Epidermal melanocyte (primary cell): ENCODE measurements around the gene GALC.
"Not testable (repeated sequence)": the region's sequence is repeated elsewhere in the genome, so short reads cannot be mapped to it uniquely, and the experiment has no call there.

Source experiments
- DNase-seq: peaks from one replicate; pipeline ENCODE4 v3.0.0; 2011; ENCODE audit warnings: low spot score; ENCODE audit not compliant: insufficient read length

GALC gene

DNA sequence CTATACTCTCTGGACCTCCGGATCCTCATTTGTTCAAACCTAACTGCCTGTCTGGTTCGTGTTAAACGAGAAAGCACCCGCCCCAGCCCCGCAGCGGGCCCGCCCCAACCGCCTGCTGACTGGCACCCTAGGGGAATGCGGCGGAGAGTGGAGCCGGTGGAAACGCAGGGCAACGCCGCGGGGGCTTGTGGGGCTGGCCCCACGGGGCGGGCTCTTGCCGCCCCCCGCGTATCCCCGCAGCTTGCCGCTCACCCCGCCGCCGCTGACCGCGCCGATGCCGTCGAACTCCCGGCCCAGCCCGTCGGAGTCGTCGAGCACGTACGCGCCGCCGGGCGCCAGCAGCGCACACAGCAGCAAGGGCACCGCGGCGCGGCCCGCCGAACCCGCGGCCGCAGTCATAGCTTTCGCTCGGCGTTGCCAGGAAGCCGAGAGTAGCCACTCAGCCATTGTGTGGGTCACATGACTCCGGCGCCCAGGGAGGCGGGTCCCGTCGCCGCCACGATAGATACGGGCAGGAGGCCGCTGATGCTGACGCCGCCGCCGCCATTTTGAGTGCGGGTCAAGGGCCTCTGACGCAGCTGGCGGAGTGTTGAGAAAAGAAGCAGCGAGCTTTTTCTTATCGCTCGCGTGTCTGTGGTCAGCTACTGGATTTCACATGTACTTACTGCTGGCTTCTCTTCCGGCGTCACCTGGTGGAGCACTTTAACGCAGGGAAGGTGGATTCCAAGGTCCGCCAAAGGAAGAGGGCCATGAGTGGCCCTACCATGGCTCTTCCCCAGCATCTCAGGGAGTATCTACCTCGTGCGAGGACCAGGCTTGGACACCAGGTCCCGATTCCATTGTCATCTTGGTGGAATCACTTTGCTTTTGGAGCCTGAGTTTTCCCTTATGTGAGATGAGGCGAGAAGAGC, at the start of gene GALC:
Gene GALC (minus strand): TSS at position 465 of the 911 bp plus-strand sequence. CDS start 18 bp downstream, at position 447.
- DNase-seq = peak; percentile 72

DNA sequence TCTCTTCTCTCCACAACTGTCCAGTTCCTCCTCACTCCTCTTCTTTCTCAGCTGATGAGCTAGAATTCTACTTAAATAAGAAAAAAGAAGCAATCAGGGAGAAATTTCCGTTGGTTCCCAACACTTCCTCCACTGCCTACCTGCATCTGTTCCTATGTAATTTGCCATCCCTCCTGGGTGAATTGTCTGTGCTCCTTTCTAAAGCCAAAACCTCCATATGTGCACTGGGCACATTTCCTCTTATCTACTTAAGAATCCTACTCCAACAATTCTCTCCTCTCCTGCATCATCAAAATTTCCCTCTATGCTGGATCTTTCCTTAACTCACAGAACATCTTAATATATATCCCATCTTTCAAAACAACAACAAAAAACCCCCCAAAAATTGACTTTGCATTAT, 47.2 kb upstream of the GALC start:
- no peak for DNase-seq

DNA sequence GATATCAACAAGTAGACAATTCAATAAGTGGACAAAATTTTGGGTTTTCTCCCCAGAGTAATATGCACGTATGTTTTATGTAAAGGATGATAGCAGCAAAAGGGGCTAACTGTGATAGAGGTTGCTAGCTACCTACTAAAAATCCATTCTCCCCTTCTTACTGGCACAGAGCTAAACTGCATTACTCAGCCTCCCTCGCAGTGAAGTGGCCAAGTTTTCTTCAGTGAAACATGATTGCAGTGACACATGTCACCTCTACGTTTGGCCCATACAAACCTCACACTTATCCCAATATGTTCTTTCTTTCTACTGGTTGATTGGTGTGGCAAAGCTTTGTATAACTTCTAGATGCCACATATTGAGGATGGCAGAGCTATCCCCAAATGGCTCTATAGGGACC, 46.2 kb upstream of the GALC start:
- no peak for DNase-seq

DNA sequence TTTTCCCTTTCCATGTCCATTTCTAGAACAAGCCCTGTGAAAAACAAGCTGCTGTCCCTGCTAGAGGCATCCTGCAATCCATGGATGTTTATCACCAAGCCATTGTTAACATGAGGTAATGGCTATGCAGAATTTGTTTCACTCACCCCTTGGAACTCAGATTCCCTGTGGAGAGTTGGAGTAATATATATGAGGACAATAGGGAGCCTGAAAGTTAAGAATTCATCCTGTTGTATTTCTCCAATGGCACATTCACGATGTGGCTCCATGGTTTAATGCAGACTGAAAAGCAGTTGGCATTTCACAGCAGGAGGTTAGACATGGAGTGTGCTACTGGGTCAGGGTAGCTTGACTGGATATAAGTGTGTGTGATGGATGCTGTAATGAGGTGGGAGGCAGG, 44.3 kb upstream of the GALC start:
- no peak for DNase-seq

DNA sequence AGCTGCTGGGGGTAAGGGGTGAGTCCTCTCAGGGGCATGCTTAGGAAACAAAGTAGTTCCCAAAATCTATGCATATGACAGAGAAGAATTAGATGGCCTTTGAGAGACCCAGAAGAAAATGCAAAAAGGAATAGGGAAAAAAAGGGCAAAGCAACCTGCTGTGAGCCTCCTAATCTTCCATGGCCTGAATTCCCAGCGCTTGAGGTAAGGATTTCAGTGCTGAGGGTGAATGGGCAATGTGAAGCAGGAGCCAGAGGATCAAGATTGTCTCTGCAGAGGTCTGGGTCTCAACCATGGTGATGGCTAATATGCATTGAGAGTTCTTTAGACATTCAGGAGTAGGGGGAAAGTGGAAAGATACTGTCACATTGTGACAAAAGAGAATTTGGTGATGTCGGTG, 43.4 kb upstream of the GALC start:
- no peak for DNase-seq

DNA sequence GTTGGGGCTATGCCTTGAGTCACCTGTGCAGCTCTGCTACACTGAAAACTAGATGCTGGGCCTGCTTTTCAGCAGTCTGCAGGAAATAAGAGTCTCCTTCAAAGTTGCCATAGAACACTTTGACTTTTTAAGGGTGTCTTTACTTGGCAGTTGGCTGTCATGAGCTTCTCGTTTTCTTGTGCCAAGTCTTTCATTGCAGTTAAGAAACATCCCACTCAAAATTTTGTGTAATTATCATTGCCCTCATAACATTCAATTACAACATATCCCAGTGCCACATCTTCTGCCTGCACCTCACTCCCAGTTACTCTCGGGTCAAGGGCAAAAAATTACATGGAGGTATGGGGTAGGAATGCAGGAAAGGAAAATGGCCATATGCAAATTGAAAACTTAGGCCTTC, 41.1 kb upstream of the GALC start:
- no peak for DNase-seq

DNA sequence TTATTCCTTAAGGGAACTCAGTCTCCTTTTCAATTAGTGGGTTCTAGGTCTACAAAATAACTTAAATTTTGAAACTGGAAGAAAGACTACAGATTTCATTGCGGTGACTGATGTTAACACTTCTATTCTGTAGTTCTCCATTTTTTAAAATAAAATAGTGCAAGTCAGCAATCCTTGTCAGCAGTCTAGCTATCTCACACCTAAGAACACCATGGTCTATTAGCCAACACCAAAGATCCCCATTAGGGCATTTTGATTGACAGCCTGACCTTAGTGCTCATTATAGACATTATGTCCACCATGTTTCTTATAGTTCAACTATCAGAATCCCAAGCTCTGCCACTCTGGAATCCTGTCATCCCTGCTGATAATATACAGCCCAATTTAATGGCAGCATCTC, 39.4 kb upstream of the GALC start:
- no peak for DNase-seq

DNA sequence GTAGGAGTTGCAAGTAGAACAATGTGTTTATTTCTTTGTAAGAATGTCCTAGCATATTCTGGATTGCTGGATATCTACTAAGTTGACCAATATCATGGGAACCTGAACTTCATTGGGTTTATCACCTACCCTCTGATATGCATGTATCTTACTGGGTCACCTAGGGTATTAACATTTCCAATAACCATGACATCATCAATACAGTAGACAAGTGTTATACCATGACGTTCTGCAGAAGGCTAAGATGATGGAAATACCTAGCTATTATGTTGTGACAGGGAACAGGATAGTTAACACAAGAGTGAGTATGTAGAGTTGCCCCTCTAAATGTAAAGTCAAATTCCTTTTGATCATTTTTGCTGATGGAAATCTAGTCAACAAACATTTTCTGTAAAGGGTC, 37.9 kb upstream of the GALC start:
- no peak for DNase-seq

DNA sequence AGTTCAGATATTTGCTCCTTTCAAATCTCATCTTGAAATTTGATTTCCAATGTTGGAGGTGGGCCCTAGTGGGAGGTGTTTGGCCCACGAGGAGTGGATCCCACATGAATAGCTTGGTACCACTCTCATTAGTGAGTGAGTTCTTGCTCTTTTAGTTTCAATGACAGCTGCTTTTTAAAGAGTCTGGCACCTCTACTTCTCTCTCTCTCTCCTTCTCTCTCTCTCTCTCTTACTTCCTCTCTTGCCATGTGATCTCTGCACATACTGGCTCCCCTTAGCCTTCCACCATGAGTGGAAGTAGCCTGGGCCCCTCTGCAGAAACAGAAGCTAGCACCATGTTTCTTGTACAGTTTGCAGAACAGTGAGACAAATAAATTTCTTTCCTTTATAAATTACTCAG, 37.1 kb upstream of the GALC start:
- no peak for DNase-seq

DNA sequence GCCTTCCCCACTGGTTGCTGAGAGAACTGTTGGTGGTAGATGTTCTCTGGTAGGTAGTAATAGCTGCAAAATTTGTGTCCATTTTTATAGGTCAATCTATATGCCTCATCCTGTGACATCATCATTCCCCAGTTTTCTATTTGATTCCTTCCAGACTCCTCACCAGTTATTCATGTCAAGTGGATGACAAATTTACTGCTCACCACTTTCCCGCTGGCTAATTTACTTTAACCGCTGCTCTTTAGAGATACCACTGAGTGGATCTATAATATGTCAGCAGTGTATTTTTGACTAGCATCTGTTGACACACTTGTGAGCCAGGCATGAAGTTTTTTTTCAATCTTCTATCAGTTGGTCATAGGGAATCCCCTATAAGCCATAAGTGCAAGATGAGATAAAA, 36.5 kb upstream of the GALC start:
- no peak for DNase-seq

DNA sequence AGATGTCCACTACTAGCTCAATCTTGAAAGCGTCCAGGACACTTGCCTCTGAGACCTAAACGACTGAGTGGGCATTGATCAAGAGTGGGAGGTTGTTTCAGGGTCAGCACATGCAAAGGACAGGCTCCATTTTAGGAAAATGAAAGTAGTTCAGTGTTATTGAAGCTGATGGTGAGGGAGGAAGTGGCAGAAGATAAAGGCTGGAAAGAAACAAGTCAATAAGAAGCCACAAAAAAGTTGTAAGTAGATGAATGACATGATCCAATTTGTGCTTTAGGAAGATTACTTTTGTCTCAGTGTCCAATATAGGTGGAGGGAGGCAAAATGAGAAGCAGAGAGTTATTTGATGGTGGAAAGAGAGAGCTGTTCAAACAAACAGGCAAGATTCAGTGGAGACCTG, 33.9 kb upstream of the GALC start:
- no peak for DNase-seq

DNA sequence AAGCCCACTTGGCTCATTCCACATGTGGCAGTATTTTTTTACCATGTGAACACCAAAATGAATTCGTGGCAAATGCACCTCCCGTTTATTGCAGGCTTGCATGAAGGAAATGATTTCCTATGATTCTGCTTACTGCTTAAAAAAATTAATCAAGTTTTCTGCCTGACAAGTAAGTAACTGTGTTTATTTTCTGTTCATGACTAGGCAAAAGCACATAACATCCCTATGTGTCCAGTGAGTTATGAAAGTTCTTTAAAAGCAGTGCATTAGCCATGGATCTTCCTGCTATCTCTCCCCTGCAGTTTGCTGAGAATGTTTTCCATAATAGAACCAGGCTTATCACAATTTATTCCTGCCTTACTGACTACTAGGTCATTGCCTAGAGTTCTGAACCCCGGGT, 32.3 kb upstream of the GALC start:
- no peak for DNase-seq

DNA sequence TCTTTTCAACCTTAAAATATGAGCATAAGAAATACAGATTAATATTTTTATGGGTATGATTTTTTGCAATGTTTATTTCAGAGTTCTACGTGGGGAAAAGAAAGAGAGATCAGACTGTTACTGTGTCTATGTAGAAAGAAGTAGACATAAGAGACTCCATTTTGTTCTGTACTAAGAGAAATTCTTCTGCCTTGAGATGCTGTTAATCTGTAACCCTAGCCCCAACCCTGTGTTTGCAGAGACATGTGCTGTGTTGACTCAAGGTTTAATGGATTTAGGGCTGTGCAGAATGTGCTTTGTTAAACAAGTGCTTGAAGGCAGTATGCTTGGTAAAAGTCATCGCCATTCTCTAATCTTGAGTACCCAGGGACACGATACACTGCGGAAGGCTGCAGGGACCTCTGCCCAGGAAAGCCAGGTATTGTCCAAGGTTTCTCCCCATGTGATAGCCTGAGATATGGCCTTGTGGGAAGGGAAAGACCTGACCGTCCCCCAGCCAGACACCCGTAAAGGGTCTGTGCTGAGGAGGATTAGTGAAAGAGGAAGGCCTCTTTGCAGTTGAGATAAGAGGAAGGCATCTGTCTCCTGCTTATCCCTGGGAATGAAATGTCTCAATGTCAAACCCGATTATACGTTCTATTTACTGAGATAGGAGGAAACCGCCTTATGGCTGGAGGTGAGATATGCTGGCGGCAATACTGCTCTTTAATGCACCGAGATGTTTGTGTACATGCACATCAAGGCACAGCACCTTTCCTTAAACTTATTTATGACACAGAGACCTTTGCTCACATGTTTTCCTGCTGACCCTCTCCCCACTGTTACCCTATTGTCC, 31.5 kb upstream of the GALC start:
- DNase-seq = not testable (repeated sequence)

DNA sequence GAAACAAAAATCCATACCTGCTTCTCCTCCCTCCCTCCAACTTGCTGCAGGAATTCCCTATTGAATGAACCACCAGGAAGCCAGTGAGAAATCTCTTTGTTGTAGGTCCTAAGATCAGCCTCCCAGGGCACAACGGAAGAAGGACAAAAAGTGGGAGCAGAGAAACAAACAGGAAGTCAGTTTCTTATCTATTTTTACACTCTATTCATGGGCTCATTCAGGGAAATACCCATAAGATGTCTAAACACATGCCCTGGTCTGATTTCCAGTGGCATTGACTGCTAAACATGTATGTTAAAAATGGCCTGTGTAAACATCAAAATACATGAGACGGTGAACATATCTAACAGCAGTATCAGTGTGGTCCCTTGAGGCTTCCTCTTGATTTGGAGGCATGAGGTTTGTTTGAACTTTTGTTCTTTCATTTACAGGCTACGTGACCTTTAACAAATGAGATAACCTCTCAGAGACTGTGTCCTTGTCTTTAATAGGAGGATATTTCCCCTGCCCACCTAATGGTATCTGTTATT, 30.7 kb upstream of the GALC start:
- no peak for DNase-seq

DNA sequence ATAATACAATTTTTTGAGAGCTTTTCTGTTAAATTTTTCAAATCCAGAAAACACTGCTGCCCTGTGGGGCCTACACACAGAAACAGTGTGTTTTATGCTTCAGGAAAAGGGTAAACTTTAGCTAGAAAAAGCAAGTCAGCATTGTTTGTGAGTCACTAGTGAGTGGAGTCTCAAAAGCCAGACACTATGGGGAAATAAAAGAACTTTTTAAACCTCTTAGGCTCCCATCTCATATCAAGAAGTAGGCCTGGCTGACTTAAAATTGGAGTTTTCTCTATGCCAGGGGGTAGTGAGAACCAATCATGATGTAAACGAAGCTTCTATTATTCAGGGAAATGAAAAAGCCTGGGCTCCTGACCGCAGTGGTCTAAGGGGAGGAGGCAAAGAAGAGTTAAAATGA, 24.6 kb upstream of the GALC start:
- DNase-seq = no peak

DNA sequence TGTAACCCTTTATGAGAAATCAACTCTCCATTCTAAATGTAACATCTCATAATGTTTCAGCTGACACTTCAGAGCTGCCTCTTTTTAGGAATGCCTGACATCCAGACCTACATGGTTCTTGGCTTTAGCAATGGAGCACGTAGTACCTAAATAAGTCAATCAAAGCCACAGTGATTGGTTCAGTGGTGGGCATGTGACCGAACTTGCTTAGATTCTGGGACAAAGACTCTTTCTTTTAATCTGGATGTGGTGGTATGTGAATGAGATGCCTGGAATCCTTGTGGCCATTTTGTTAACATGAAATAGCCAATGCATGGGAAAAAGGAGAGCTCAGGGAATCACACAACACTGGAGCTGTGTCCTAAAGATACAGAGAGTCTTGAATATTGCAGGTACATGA, 23.8 kb upstream of the GALC start:
- no peak for DNase-seq

DNA sequence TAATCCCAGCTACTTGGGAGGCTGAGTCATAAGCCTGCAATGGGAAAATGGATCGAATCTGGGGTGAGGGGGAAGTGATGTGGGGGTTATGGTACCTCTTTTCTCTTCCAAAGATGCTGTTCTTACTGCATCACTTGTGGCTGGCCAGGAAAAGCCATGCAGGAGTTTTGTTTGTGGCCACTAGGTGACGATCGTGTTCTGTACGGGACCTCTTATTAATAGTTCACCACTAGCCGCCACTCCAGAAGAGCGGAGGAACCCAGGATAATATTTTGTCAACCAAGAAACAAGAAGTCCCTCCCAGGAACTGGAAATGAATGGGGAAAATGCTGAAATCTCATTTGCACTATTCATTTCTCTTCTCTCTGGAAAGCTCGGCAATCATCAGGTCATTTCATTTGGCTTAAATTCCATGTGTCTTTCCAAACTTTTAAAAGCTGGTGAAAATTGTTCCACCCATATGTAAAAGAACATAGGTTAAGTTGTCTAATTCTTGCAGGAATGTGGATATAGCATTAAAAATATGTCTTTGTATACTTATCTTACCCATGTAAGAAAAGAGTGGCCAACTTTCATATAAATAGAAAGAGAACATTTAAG, 20.9 kb upstream of the GALC start:
- peak; percentile 44 for DNase-seq

DNA sequence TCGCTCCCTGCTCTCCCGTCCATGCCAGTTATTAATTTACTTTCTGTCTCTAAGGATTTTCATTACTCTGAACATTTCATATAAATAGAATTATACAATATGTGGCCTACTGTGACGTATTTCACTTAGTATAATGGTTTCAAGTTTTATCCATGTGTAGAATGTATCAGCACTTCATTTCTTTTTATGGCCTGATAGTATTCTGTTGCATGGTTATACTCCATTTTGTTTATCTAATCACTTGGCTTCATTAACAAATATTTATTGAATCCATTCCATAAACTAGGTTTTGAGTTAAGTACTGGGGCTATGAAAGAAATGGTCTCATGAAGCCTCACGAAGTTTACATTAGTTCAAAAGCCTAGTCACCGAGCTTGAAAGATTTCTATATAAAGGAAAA, 19.5 kb upstream of the GALC start:
- no peak for DNase-seq

DNA sequence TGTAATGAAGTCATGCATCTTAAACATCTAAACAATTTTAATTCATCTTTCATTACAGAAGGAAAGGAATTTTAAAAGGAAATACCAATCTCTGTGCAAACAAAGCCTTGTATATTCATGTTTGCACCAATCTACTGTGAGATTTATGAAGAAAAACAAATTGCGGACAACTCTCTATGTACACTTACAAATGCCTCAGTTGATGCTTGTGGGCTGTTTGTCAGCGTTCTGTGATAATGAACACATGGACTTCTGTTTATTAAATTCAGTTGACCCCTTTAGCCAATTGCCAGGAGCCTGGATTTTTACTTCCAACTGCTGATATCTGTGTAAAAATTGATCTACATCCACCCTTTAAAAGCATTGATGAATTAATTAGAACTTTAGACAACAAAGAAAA, 17.3 kb upstream of the GALC start:
- DNase-seq = no peak

DNA sequence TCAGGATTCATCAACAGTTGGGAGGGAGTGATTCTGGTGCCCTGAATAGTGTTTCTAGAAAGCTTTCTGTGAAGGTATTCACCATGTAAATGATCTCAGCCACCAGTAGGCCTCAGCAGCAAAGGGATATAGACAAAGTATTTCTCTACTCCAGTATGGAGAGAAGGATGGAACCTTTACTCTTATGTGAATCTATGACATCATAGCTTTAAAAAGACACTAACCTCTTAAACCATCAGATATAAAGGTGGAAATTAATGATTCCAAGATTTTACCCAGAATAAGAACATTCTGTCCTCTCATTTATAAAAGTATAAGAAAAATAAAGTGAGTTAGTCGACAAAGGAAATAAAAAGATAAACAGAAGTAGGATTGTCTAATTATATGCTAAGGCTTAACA, 16.5 kb upstream of the GALC start:
- DNase-seq = no peak

DNA sequence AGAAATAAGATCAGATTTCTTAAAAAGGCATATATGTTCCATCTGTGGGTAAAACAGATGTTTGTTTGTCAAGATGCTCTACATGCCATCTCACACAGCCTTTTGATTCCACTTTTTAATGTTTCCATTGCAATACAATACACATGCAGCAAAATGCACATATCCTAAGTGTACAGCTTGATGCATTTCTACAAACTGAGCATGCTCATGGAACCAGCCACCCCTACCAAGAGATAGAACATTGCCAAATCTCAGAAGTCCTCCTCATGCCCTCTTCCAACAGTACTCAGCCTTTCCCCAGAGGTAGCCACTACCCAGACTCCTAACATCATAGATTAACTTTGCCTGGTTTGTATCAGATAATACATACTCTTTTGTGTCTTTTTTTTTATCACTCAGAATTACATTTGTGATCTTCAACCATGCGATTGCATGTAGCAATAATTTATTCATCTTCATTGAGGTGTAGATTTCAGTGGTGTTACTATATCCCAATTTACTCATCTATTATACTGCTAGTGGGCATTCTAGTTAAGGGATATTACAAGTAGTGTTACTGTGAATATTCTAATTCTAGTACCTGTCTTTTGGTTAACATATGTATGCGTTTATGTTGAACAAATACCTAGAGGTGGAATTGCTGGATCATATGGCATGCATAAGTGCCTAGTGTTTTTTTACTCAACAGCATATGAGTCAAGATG, 15.2 kb upstream of the GALC start:
- DNase-seq = no peak
